A549 (cell line): Measurements from ENCODE around the gene PPARA. TPM values are rescaled to one million over a fixed set of nuclear protein-coding genes. Genes with fewer than 3 reads are reported as not detected.

Experiments used
- ATAC-seq, 2 experiments: fragments of 200-7000 bp in 1 of 2; fragments of >200 bp in 1 of 2; cut with Nextera tagmentation in 1 of 2; cut with Tn5 transposase in 1 of 2; 3 replicates each; pipeline versions ENCODE4 v1.8.0 to v1.9.1; 2018 to 2020; ENCODE audit warnings: mild to moderate bottlenecking in 1 of 2, moderate library complexity in 1 of 2
- CTCF ChIA-PET: fragments of 300-600 bp; sonication (Branson Sonifier 250); formaldehyde crosslinking; extraction: SDS; loops from one replicate; lab custom pipeline; 2021; ENCODE audit warnings: antibody characterized with exemption, inconsistent platforms; lab: Yijun Ruan, JAX
- POLR2A ChIA-PET: fragments of 350-600 bp; formaldehyde crosslinking; extraction: SDS; loops from one replicate; lab custom pipeline; 2021; ENCODE audit warnings: antibody characterized with exemption, inconsistent platforms; lab: Yijun Ruan, JAX
- DNase-seq, 2 experiments: peaks; one replicate each; pipeline versions ENCODE4 v3.0.0 to v3.0.0-alpha.2; 2011 to 2016; ENCODE audit warnings: low read depth in 1 of 2, low spot score in 1 of 2
- FAIRE-seq: peaks from 2 replicates; lab custom pipeline; 2011; peaks lifted over from hg19 to GRCh38; lab: Jason Lieb, UNC
- H3K27ac ChIP-seq, 2 experiments: fragments of >200 bp; sonication (Bioruptor Twin); formaldehyde crosslinking; 3 replicates each; pipeline ENCODE4 v1.5.1; 2016 to 2017
- H3K4me1 ChIP-seq: fragments of >200 bp; sonication (Bioruptor Twin); formaldehyde crosslinking; 3 replicates; pipeline ENCODE4 v1.6.1; 2016
- H3K4me2 ChIP-seq: fragments of >200 bp; sonication (Bioruptor Twin); formaldehyde crosslinking; 3 replicates; pipeline ENCODE4 v1.6.1; 2016
- H3K4me3 ChIP-seq: fragments of >200 bp; sonication (Bioruptor Twin); formaldehyde crosslinking; 3 replicates; pipeline ENCODE4 v1.5.1; 2016
- H3K9me3 ChIP-seq: fragments of >200 bp; sonication (Bioruptor Twin); formaldehyde crosslinking; 3 replicates; pipeline ENCODE4 v1.6.1; 2016
- BHLHE40 ChIP-seq: IDR thresholded peaks from 2 replicates; pipeline ENCODE4 v1.6.1; 2012; ENCODE audit warnings: low read depth, low read length, inconsistent platforms
- CBX8 ChIP-seq: fragments of 200-600 bp; sonication (generic); IDR thresholded peaks from 2 replicates; pipeline ENCODE4 v1.6.1; 2016
- EHMT2 ChIP-seq: fragments of 200-600 bp; sonication (generic); IDR thresholded peaks from 2 replicates; pipeline ENCODE4 v1.6.1; 2016; ENCODE audit warnings: antibody characterized with exemption, low read depth, mild to moderate bottlenecking, moderate library complexity
- EP300 ChIP-seq, 2 experiments: fragments of >200 bp; sonication (Bioruptor Twin); formaldehyde crosslinking; IDR thresholded peaks; 2 replicates in 1 of 2; 3 replicates in 1 of 2; pipeline ENCODE4 v1.6.1; 2016 to 2017
- ESRRA ChIP-seq: fragments of 150-350 bp; IDR thresholded peaks from 2 replicates; pipeline ENCODE4 v1.6.1; 2014; ENCODE audit warnings: mild to moderate bottlenecking, low read length, borderline replicate concordance
- FOXS1 ChIP-seq: fragments of 250-450 bp; sonication (Bioruptor Pico); IDR thresholded peaks from 2 replicates; pipeline ENCODE4 v1.5.0; 2020; ENCODE audit warnings: mild to moderate bottlenecking, moderate library complexity
- HDAC2 ChIP-seq: fragments of 200-600 bp; sonication (generic); IDR thresholded peaks from 2 replicates; pipeline ENCODE4 v1.6.1; 2016
- HOXA7 ChIP-seq: fragments of 250-450 bp; sonication (Bioruptor Pico); IDR thresholded peaks from 2 replicates; pipeline ENCODE4 v1.5.0; 2020; ENCODE audit warnings: mild to moderate bottlenecking, moderate library complexity
- NPAS2 ChIP-seq: fragments of 250-450 bp; sonication (Bioruptor Pico); IDR thresholded peaks from 2 replicates; pipeline ENCODE4 v1.8.0; 2022; ENCODE audit warnings: mild to moderate bottlenecking, moderate library complexity, borderline replicate concordance
- NR3C1 ChIP-seq: fragments of >200 bp; sonication (Bioruptor Twin); formaldehyde crosslinking; IDR thresholded peaks from 3 replicates; pipeline ENCODE4 v1.6.1; 2017
- PHF8 ChIP-seq: fragments of 200-600 bp; sonication (generic); IDR thresholded peaks from 2 replicates; pipeline ENCODE4 v1.6.1; 2016; ENCODE audit warnings: low read depth, mild to moderate bottlenecking, antibody characterized with exemption, moderate library complexity, borderline replicate concordance
- POLR2A ChIP-seq: IDR thresholded peaks from 2 replicates; pipeline ENCODE4 v1.6.1; 2012; ENCODE audit warnings: mild to moderate bottlenecking, low read length
- POLR2AphosphoS2 ChIP-seq: conservative IDR thresholded peaks from 2 replicates; pipeline ENCODE4 v1.6.1; 2012; ENCODE audit warnings: low read length, improper control_type of control experiment, inconsistent platforms
- RAD21 ChIP-seq, 2 experiments: fragments of >200 bp in 1 of 2; sonication (Bioruptor Twin) in 1 of 2; formaldehyde crosslinking in 1 of 2; IDR thresholded peaks in 1 of 2; conservative IDR thresholded peaks in 1 of 2; 2 replicates in 1 of 2; 3 replicates in 1 of 2; pipeline ENCODE4 v1.6.1; 2012 to 2018; ENCODE audit warnings: inconsistent platforms in 1 of 2
- RCOR1 ChIP-seq: fragments of 150-350 bp; IDR thresholded peaks from 2 replicates; pipeline ENCODE4 v1.6.1; 2014; ENCODE audit warnings: antibody characterized with exemption, low read length, low read depth
- RFX5 ChIP-seq: fragments of 450-650 bp; IDR thresholded peaks from 2 replicates; pipeline ENCODE4 v1.7.1; 2014; ENCODE audit warnings: antibody characterized with exemption, mild to moderate bottlenecking, moderate library complexity
- SMC3 ChIP-seq: fragments of >200 bp; sonication (Bioruptor Twin); formaldehyde crosslinking; IDR thresholded peaks from 3 replicates; pipeline ENCODE4 v1.6.1; 2018; ENCODE audit warnings: inconsistent platforms
- TFCP2L1 ChIP-seq: fragments of 250-450 bp; sonication (Bioruptor Pico); IDR thresholded peaks from 2 replicates; pipeline ENCODE4 v1.5.0; 2021; ENCODE audit warnings: mild to moderate bottlenecking
- TP53 ChIP-seq: fragments of 250-450 bp; sonication (Bioruptor Pico); IDR thresholded peaks from 2 replicates; pipeline ENCODE4 v1.5.0; 2021; ENCODE audit warnings: mild to moderate bottlenecking, moderate library complexity
- ZFP36 ChIP-seq: fragments of 450-650 bp; IDR thresholded peaks from 2 replicates; pipeline ENCODE4 v1.6.1; 2014; ENCODE audit warnings: borderline replicate concordance; ENCODE audit not compliant: partially characterized antibody
- ZNF302 ChIP-seq: fragments of 250-450 bp; sonication (Bioruptor Pico); IDR thresholded peaks from 2 replicates; pipeline ENCODE4 v1.9.0; 2021; ENCODE audit warnings: inconsistent platforms, mild to moderate bottlenecking, moderate library complexity
- WGBS: methylation state at CpG from one replicate; pipeline ENCODE4 v1.1.6; 2017; ENCODE audit errors: missing lambda C conversion rate; 5-methylcytosine and 5-hydroxymethylcytosine counted together
- polyA plus RNA-seq, 4 experiments: library from polyadenylated mRNA; depleted of rRNA in 3 of 4; stranded (reverse); fragments of >200 nt; fragmentation: RNase III in 1 of 4; extraction: RNeasy Plus Mini Kit Qiagen cat#74134 plus additional on column Dnase treatment in 1 of 4; gene quantifications; 2 replicates in 3 of 4; 3 replicates in 1 of 4; pipeline ENCODE4 v1.2.3, GENCODE V29; 2011 to 2017
- TF ChIP-seq, protein P1 (sequence below): fragments of 250-450 bp; sonication (Bioruptor Pico); IDR thresholded peaks from 2 replicates; pipeline ENCODE4 v1.5.0; 2020; ENCODE audit warnings: low read depth, mild to moderate bottlenecking, moderate library complexity
- TF ChIP-seq, protein P2 (sequence below): IDR thresholded peaks from 2 replicates; pipeline ENCODE4 v1.6.1; 2012

Gene PPARA
- polyA plus RNA-seq, 2 of the 4 experiments (the other 2 are of a cell fraction): 2.6 to 2.8 TPM

DNA sequence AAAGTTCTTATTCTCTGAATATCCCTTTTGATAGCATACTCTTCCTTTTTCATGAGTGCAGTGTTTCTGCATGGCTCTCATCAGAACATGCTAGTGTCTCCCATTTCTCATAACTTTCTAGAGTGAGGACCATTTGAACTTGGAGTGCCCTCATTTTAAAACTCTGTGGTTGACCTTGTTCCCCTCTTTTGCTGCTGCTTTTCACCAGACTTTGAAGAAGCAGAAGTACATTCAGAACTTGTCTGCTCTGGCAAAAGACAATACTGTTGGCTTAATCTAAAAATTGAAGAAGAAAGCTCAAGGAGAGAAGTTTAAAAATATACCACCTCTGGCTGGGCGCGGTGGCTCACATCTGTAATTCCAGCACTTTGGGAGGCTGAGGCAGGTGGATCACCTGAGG lies 35.0 kb downstream of the PPARA start:
- Histone ChIP-seq H3K9me3 (peaks cover 5% of the 10 kb centered on the region; the same call in 1 of the 3 replicates), H3K4me1 (no peaks in the 10 kb centered on the region), H3K4me3 (no peak overlapping the region), H3K4me2 (no peak overlapping the region), H3K27ac (no peak overlapping the region)
- FAIRE-seq (no peak), DNase-seq (no peak), ATAC-seq (no peak)
- TF ChIP-seq CBX8: no peak
- TF ChIP-seq ZFP36: no peak
- TF ChIP-seq, protein P1, sequence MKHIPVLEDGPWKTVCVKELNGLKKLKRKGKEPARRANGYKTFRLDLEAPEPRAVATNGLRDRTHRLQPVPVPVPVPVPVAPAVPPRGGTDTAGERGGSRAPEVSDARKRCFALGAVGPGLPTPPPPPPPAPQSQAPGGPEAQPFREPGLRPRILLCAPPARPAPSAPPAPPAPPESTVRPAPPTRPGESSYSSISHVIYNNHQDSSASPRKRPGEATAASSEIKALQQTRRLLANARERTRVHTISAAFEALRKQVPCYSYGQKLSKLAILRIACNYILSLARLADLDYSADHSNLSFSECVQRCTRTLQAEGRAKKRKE: no peak
- no peak for TF ChIP-seq NPAS2
- no peak for TF ChIP-seq POLR2A
- TF ChIP-seq ZNF302 (CRISPR knock-in tag): no peak
- no peak for TF ChIP-seq TFCP2L1 (CRISPR knock-in tag)
- no peak for TF ChIP-seq SMC3
- TF ChIP-seq RFX5: no peak
- no peak for TF ChIP-seq RCOR1
- no peak for TF ChIP-seq PHF8
- no peak for TF ChIP-seq EHMT2
- 100% methylated on average over 2 of the region's 2 CpGs for WGBS
- ChIA-PET POLR2A (no interaction called here), CTCF (no interaction called here)

DNA sequence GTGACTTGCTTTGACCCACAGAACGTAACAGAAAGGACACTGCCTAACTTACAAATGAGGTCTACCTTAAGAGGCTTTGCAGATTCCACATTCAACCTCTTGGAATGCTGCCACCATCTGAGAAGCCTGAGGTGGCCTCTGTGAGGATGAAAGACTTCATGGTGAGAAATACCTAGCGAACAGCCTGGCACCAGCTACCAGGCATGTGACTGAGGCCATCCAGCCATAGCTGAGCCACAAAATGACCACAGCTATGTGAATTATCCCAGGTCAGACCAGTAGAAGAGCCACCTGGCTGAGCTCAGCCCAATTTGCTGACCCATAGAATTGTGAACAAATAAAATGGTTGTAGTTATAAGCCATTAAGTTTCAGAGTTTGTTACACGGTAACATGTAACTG lies 37.5 kb downstream of the PPARA start:
- H3K4me2 ChIP-seq: no peak overlapping the region
- POLR2A ChIA-PET: no interaction called here

DNA sequence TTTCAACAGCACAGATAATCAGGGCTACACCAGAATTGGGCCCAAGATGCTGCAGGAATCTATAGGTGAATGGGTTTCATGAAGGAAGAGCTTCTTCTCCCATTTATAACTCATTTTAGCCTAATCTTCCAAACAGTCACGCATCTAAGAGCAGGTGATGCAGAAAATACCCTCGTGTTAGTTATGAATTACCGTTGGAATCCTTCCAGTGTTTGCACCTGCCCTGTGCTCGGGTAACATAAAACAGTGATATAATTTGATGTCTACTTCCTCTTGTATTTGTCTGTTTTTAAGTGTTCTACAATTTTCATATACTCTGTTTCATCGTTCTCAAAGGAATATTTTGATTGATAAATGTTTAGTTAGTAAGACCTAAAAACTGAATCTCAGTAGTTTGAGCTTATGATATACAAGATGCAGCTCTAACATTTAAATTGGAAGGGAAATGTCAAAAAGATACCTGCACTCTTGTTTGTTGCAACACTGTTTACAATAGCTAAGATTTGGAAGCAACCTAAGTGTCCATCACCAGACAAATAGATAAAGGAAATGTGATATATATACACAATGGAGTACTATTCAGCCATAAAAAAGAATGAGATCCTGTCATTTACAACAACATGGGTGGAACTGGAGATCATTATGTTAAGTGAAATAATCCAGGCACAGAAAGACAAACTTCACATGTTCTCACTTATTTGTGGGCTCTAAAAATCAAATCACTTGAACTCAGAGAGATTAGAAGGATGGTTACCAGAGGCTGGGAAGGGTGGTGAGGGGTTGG lies 42.1 kb downstream of the PPARA start:
- H3K27ac ChIP-seq: no peak overlapping the region
- TF ChIP-seq FOXS1: no peak
- no peak for TF ChIP-seq HDAC2
- no peak for TF ChIP-seq TP53
- TF ChIP-seq ZNF302 (CRISPR knock-in tag): no peak
- TF ChIP-seq HOXA7 (CRISPR knock-in tag): no peak
- CTCF ChIA-PET: interaction anchor here (1.1 kb wide), 1 partner anchor 20 kb away, joined by 4 read pairs; no protein-coding TSS in a partner anchor
- POLR2A ChIA-PET: no interaction called here
- H3K4me3 ChIP-seq: no peak overlapping the region
- H3K9me3 ChIP-seq: no peaks in the 10 kb centered on the region
- H3K4me2 ChIP-seq: no peak overlapping the region
- FAIRE-seq (no peak), ATAC-seq (no peak), DNase-seq (no peak)
- H3K4me1 ChIP-seq: no peaks in the 10 kb centered on the region
- WGBS: 70% methylated on average over 5 of the region's 5 CpGs

More for the DNA sequence above, 37.5 kb downstream of the PPARA start:
- Histone ChIP-seq H3K27ac (no peak overlapping the region), H3K4me3 (no peak overlapping the region), H3K9me3 (no peaks in the 10 kb centered on the region), H3K4me1 (no peaks in the 10 kb centered on the region)
- WGBS: 91% methylated on average over 3 of the region's 3 CpGs
- CTCF ChIA-PET: no interaction called here
- TF ChIP-seq BHLHE40: no peak
- TF ChIP-seq ESRRA: no peak
- TF ChIP-seq EP300 (IDR thresholded peaks at IDR 0.05): no peak
- TF ChIP-seq, protein P2, sequence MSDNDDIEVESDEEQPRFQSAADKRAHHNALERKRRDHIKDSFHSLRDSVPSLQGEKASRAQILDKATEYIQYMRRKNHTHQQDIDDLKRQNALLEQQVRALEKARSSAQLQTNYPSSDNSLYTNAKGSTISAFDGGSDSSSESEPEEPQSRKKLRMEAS: no peak
- TF ChIP-seq RAD21 (conservative IDR thresholded peaks at IDR 0.05 in 1 of 2, IDR thresholded peaks at IDR 0.05 in 1 of 2): no peak
- no peak for TF ChIP-seq RCOR1
- TF ChIP-seq POLR2AphosphoS2: no peak
- FAIRE-seq: no peak
- DNase-seq: no peak
- no peak for ATAC-seq

DNA sequence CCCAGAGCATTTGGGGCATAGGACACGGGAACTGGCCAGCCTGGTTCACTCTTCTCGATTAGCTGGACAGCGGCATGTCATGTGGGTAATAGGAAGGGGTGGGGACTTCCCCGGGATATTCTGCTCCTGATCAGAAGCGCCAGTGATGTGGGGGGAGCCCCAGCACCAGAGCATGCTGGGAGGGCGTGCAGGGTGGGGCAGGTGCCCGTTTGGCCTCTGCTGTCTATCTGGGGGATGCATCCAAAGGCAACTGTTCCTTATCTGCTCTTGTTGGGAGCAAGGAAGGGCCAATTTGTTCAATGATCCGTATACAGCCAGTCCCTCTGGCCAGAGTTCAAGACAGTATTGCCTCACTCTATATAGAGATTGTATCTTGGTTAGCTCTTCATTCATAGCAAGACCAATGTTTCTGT lies 43.6 kb downstream of the PPARA start:
- no peak overlapping the region for H3K4me2 ChIP-seq
- no peak for FAIRE-seq
- no peak overlapping the region for H3K4me3 ChIP-seq
- H3K9me3 ChIP-seq: no peaks in the 10 kb centered on the region
- 52% methylated on average over 4 of the region's 8 CpGs for WGBS
- CTCF ChIA-PET: no interaction called here
- POLR2A ChIA-PET: no interaction called here
- no peak for ATAC-seq
- H3K27ac ChIP-seq: no peak overlapping the region
- TF ChIP-seq NR3C1: no peak
- TF ChIP-seq, protein P1: no peak
- no peaks in the 10 kb centered on the region for H3K4me1 ChIP-seq
- DNase-seq: no peak
